Tibial nerve (tissue), 4 donors: ENCODE results near the gene ZNF213.

ENCODE experiments used
- EP300 ChIP-seq, 2 donors: sonication (generic); formaldehyde crosslinking; IDR thresholded peaks; one replicate each; pipeline ENCODE4 v1.6.1; 2017; ENCODE audit warnings: antibody characterized with exemption in 2 of 2, mild to moderate bottlenecking in 1 of 2
- POLR2A ChIP-seq, 2 donors: fragments of 450-650 bp; IDR thresholded peaks; one replicate each; pipeline ENCODE4 v1.6.1; 2017; ENCODE audit warnings: antibody characterized with exemption in 2 of 2, mild to moderate bottlenecking in 2 of 2, moderate library complexity in 2 of 2
- TF ChIP-seq, protein P1 (sequence below), 5 experiments: fragments of 200-600 bp in 3 of 5; fragments of 450-650 bp in 2 of 5; sonication (generic) in 3 of 5; IDR thresholded peaks; one replicate each; pipeline ENCODE4 v1.5.1; 2016 to 2019; ENCODE audit warnings: antibody characterized with exemption in 5 of 5, mild to moderate bottlenecking in 3 of 5, moderate library complexity in 2 of 5

GRCh38 chr16:3147757-3148104 lies 12.9 kb downstream of the ZNF213 start:
- TF ChIP-seq, protein P1, sequence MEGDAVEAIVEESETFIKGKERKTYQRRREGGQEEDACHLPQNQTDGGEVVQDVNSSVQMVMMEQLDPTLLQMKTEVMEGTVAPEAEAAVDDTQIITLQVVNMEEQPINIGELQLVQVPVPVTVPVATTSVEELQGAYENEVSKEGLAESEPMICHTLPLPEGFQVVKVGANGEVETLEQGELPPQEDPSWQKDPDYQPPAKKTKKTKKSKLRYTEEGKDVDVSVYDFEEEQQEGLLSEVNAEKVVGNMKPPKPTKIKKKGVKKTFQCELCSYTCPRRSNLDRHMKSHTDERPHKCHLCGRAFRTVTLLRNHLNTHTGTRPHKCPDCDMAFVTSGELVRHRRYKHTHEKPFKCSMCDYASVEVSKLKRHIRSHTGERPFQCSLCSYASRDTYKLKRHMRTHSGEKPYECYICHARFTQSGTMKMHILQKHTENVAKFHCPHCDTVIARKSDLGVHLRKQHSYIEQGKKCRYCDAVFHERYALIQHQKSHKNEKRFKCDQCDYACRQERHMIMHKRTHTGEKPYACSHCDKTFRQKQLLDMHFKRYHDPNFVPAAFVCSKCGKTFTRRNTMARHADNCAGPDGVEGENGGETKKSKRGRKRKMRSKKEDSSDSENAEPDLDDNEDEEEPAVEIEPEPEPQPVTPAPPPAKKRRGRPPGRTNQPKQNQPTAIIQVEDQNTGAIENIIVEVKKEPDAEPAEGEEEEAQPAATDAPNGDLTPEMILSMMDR (IDR thresholded peaks at IDR 0.05), result no peak
- no peak for TF ChIP-seq POLR2A (IDR thresholded peaks at IDR 0.05)
- TF ChIP-seq EP300 (IDR thresholded peaks at IDR 0.05), result no peak
